NCI-H510A (cell line): ENCODE data around the gene SERPINB3.
A peak's percentile ranks its signal among the peaks of the same experiment; 100 is the strongest.
"Not testable (repeated sequence)": the region's sequence is repeated elsewhere in the genome, so short reads cannot be mapped to it uniquely, and the experiment has no call there.

Source experiments
- DNase-seq: peaks from one replicate; lab custom pipeline; 2025; lab: John Stamatoyannopoulos, UW

The SERPINB3 gene

GRCh38 chr18:63646936-63647335 lies 14.8 kb downstream of the SERPINB3 start:
- DNase-seq = no peak

DNA sequence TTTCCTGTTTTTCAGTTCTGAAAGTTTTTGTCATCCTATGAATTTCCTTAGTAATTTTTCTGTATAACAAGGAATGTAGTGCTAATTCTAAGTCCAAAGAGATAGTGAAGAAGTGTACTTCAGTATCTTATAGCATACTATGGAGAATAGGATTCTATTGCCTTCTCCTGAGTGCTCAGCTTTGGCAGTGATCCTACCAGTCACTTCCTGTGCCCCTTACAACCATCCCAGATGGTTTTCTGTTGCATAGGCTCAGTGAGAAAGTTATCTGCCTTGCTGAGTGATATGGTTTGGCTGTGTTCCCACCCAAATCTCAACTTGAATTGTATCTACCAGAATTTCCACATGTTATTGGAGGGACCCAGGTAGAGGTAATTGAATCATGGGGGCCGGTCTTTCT lies 17.0 kb downstream of the SERPINB3 start:
- DNase-seq = not testable (repeated sequence)

GRCh38 chr18:63644142-63644541 lies 17.6 kb downstream of the SERPINB3 start, which contains the start of gene SERPINB4:
SERPINB4 (minus strand) TSS chr18:63644256; CDS start chr18:63643577, 679 bp downstream.
- not testable (repeated sequence) for DNase-seq

DNA sequence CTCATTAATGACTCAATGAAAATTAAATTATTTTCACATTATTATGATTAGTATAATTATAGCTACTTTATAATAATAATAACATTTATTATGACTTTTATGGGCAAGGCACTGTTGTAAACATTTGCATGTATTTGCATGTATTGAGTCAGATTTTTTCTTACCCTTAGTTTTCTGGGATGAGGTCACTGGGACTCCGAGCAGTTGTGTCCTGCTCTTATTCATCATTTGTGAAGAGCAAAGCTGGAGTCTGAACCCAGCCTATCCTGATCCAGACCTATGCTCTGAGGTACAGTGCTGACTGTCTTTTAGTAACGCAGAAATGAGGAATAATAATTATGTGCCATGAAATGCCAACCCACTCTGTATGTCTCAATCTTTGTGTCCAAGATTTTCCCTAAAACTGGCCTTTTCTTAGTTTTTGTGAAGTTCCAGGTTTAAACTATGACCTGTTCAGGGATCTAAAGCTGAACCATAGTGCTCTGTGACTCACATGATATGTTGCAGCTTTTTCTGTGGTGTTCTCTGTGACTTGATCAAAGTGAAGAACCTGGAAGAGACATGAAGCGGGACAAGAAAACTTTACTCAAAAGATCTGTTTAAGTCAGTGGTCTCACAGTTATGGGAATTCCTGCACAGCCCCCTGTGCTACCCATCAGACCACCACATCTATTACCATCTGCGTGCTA lies 18.9 kb downstream of the SERPINB3 start:
- DNase-seq = not testable (repeated sequence)

GRCh38 chr18:63641157-63641680 lies 20.5 kb downstream of the SERPINB3 start:
- DNase-seq = not testable (repeated sequence)

GRCh38 chr18:63637703-63638102 lies 24.0 kb downstream of the SERPINB3 start:
- no peak for DNase-seq

DNA sequence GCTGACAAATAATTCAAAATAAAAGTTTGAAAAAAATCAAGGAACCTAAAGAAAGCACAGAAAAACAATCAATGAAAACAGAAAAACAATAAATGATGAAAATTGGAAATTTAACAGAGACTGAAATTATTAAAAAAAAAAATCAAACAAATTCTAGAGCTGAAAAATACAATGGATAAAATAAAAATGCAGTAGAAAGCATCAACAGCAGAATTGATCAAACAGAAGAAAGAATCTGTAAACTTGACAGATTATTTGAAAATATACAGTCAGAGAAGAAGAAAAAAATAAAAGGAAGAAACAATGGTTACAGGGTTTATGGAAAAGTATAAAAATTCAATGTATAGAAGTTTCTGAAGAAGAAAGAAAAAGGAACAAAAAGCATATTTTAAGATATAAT lies 33.9 kb downstream of the SERPINB3 start:
- no peak for DNase-seq

- no peak for DNase-seq
These were observed 35.3 kb downstream of the SERPINB3 start for GRCh38 chr18:63626431-63626830.

- no peak for DNase-seq
These were observed 36.8 kb downstream of the SERPINB3 start for GRCh38 chr18:63624863-63625262.

DNA sequence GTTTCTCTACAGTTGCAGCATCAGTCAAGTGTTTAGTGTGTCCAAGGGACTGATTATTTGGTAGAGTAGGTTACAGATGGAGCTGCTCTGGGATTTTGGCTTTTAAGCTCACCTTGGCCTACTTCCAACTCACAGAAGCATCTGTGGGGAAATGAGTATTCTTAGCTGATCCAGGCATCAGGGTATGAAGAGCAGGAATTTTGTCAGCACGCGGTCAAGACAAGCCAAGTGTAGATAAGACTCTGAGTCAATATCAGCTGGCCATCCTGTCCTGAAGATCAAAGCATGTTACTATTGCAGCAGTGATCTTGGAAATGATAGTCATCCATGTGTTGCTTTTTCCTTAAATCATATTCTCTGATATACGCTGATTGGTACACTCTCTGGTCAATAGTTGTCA lies 42.0 kb downstream of the SERPINB3 start:
- DNase-seq = no peak

DNA sequence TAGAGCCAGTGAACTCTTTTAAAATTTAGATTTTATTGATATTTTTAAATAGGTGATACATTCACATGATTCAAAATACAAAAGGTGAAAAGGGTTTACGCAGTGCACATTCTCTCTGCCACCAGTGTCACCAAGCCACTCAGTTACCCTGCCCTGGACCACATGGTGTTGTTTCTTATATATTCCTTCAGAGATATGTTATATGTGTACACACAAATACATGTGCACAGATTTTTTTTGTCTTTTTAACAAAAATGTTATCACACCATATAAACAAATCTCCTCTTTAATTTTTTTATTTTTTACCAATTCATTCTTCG lies 43.8 kb downstream of the SERPINB3 start:
- no peak for DNase-seq

GRCh38 chr18:63617049-63617914 lies 44.4 kb downstream of the SERPINB3 start:
- DNase-seq = peak; percentile 80

- DNase-seq = peak; percentile 16
These were observed 48.3 kb downstream of the SERPINB3 start for GRCh38 chr18:63613420-63613819.

- no peak for DNase-seq
These were observed 55.2 kb downstream of the SERPINB3 start for GRCh38 chr18:63606526-63606925.
